ENCODE data around the gene ADIG. TPM values are rescaled to one million over a fixed set of nuclear protein-coding genes. Genes with fewer than 3 reads are reported as not detected.

The ADIG gene
- total and polyA plus RNA-seq, 5 donors from 2014 or later = not detected

DNA sequence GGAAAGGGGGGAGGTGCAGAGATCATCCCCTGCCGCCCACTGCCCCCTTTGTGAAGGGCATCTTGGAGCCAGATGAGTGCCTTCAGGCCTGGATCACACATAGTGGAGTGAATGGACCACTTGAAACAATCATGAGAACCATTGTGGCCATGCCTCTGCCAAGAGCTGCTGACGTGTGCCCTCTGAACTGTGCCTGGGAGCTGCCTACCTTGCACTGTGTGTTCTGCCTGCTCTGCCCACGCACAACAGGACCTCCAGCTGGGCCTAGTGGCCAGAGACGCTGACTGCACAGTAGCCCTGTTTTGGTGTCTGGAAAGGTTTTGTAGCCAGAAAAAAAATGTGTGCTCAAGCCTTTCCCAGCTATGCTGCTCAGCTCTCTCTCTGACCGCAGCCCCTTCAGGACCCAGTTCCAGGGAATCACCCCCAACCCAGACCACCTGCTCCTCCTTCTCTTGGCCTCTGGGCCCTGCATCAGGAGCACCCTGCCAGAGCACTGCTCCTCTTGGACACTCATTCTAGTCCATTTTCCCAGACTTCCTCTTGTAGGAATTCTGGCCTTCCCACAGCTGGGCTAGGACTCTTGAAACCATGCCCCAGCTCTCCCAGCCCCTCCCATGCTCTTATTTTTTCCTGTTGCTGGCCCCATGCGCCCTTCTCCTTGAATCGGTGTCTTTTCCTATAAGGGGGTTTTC, 1.6 kb upstream of the ADIG start:
- peaks cover 25% of the 10 kb centered on the region for H3K36me3 ChIP-seq (ENCODE audit: control insufficient read depth, insufficient read depth, low read length)
- Mint-ChIP-seq H3K27me3 (no peaks in the 10 kb centered on the region), H3K27ac (peak overlapping the region; percentile 31 to 79 (median 58))

DNA sequence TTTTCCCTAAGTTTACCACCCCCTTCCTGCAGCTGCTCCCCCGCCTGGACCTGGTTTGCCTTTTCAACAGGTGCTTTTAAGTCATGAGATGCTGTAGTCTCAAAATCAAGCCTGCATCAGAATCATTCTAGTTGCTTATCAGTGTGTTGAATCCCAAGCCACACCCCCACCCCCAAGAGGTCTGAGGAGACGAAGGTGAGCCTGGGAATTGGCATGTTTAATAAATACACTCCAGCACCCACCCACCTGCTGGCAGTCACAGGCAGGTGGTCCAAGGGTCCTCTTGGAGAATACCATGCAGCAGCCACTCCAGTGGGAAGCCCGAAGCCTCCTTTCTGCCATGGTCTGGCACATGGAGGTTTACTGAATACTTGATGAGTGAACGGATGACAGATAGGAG, 1.1 kb upstream of the ADIG start:
- no peaks in the 10 kb centered on the region for H3K9me3 ChIP-seq (ENCODE audit: control insufficient read depth in 2 of 2, low read length in 2 of 2)
- H3K27me3 Mint-ChIP-seq = no peaks in the 10 kb centered on the region
- no peaks in the 10 kb centered on the region for H3K4me1 ChIP-seq (ENCODE audit: control insufficient read depth, insufficient read depth, low read length, poor library complexity, severe bottlenecking)
- H3K9me3 Mint-ChIP-seq = no peaks in the 10 kb centered on the region
- H3K4me3 ChIP-seq (ENCODE audit: low read depth, low read length) = no peak overlapping the region
- peaks cover 0 to 2% (median 0%) of the 10 kb centered on the region in 4 donors for H3K4me1 Mint-ChIP-seq
- no peak overlapping the region for H3K4me3 Mint-ChIP-seq
- H3K27ac Mint-ChIP-seq = peak overlapping the region in 2 of 3 donors; percentile 29 to 58
- H3K27me3 ChIP-seq (ENCODE audit: control insufficient read depth, insufficient read depth, low read length) = no peaks in the 10 kb centered on the region
- H3K36me3 Mint-ChIP-seq = peaks cover 14% of the 10 kb centered on the region
- H3K27ac ChIP-seq (ENCODE audit: insufficient read depth, low read length, poor library complexity, severe bottlenecking) = no peak overlapping the region
- no peak for DNase-seq
- peaks cover 19% of the 10 kb centered on the region for H3K36me3 ChIP-seq (ENCODE audit: control insufficient read depth, insufficient read depth, low read length)
- ATAC-seq (ENCODE audit: low read depth in 2 of 2) = no peak

More for the DNA sequence above, 1.6 kb upstream of the ADIG start:
- Histone ChIP-seq H3K9me3 (ENCODE audit: control insufficient read depth in 2 of 2, low read length in 2 of 2) (no peaks in the 10 kb centered on the region), H3K27ac (ENCODE audit: insufficient read depth, low read length, poor library complexity, severe bottlenecking) (no peak overlapping the region), H3K4me3 (ENCODE audit: low read depth, low read length) (no peak overlapping the region), H3K4me1 (ENCODE audit: control insufficient read depth, insufficient read depth, low read length, poor library complexity, severe bottlenecking) (no peaks in the 10 kb centered on the region), H3K27me3 (ENCODE audit: control insufficient read depth, insufficient read depth, low read length) (no peaks in the 10 kb centered on the region)
- DNase-seq (no peak), ATAC-seq (ENCODE audit: low read depth in 2 of 2) (peak in 1 of 2 donors; percentile 20)
- Mint-ChIP-seq H3K4me1 (peaks cover 0 to 2% (median 0%) of the 10 kb centered on the region in 4 donors), H3K4me3 (no peak overlapping the region), H3K36me3 (peaks cover 20% of the 10 kb centered on the region), H3K9me3 (no peaks in the 10 kb centered on the region)

DNA sequence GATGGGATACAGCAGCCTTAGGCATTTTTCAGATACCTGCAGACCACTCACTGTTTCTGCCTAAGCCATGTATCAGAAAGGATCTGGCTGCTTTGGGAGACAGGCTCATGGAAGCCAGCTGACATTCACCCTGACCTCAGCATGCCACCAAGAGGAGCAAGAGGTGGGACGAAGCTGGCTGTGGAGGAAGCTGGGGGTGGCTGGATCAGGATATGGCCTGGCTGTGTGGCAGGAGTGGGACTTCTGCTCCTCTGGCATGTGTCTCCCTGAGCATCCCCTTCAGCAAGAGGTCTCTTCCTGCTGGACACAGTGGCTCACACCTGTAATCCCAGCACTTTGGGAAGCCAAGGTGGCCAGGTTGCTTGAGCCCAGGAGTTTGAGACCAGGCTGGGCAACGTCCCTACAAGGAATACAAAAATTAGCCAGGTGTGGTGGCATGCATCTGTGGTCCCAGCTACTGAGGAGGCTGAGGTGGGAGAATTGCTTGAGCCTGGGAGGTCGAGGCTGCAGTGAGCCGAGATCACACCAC, 897 bp downstream of the ADIG start:
- no peak for ATAC-seq (ENCODE audit: low read depth in 2 of 2)
- Histone ChIP-seq H3K9me3 (ENCODE audit: control insufficient read depth in 2 of 2, low read length in 2 of 2) (no peaks in the 10 kb centered on the region), H3K4me1 (ENCODE audit: control insufficient read depth, insufficient read depth, low read length, poor library complexity, severe bottlenecking) (no peaks in the 10 kb centered on the region), H3K27ac (ENCODE audit: insufficient read depth, low read length, poor library complexity, severe bottlenecking) (no peak overlapping the region), H3K4me3 (ENCODE audit: low read depth, low read length) (no peak overlapping the region), H3K27me3 (ENCODE audit: control insufficient read depth, insufficient read depth, low read length) (no peaks in the 10 kb centered on the region), H3K36me3 (ENCODE audit: control insufficient read depth, insufficient read depth, low read length) (peaks cover 5% of the 10 kb centered on the region)
- Mint-ChIP-seq H3K36me3 (peaks cover 3% of the 10 kb centered on the region), H3K27ac (no peak overlapping the region), H3K4me1 (peaks cover 0 to 1% (median 0%) of the 10 kb centered on the region in 4 donors), H3K4me3 (no peak overlapping the region), H3K9me3 (peaks cover 0 to 1% (median 0%) of the 10 kb centered on the region in 7 donors), H3K27me3 (no peaks in the 10 kb centered on the region)
- DNase-seq = no peak

DNA sequence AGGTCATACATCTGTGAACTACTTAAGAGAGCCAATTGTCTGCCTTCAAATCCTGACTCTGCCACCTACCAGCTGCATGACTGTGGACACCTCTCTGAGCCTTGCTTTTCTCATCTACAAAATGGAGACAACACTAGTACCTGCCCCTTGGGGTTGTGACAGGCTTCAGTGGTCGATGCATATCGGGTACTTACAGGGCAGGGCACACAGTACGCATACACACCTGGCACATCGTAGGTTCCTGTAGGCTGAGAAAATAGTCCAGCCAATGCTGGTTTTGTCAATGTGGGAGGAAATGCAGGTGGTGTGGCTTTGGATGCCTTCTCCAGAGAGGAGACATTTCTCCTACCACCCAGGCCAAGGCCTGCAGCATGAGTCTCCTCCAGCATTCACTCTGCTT, 2.3 kb downstream of the ADIG start:
- Mint-ChIP-seq H3K36me3 (no peaks in the 10 kb centered on the region), H3K27ac (no peak overlapping the region), H3K9me3 (peaks cover 0 to 1% (median 0%) of the 10 kb centered on the region in 7 donors), H3K4me3 (no peak overlapping the region), H3K4me1 (peaks cover 0 to 1% (median 0%) of the 10 kb centered on the region in 4 donors), H3K27me3 (no peaks in the 10 kb centered on the region)
- ATAC-seq (ENCODE audit: low read depth in 2 of 2) (no peak), DNase-seq (no peak)
- Histone ChIP-seq H3K36me3 (ENCODE audit: control insufficient read depth, insufficient read depth, low read length) (no peaks in the 10 kb centered on the region), H3K9me3 (ENCODE audit: control insufficient read depth in 2 of 2, low read length in 2 of 2) (no peaks in the 10 kb centered on the region), H3K27ac (ENCODE audit: insufficient read depth, low read length, poor library complexity, severe bottlenecking) (no peak overlapping the region), H3K27me3 (ENCODE audit: control insufficient read depth, insufficient read depth, low read length) (no peaks in the 10 kb centered on the region), H3K4me3 (ENCODE audit: low read depth, low read length) (no peak overlapping the region), H3K4me1 (ENCODE audit: control insufficient read depth, insufficient read depth, low read length, poor library complexity, severe bottlenecking) (no peaks in the 10 kb centered on the region)

DNA sequence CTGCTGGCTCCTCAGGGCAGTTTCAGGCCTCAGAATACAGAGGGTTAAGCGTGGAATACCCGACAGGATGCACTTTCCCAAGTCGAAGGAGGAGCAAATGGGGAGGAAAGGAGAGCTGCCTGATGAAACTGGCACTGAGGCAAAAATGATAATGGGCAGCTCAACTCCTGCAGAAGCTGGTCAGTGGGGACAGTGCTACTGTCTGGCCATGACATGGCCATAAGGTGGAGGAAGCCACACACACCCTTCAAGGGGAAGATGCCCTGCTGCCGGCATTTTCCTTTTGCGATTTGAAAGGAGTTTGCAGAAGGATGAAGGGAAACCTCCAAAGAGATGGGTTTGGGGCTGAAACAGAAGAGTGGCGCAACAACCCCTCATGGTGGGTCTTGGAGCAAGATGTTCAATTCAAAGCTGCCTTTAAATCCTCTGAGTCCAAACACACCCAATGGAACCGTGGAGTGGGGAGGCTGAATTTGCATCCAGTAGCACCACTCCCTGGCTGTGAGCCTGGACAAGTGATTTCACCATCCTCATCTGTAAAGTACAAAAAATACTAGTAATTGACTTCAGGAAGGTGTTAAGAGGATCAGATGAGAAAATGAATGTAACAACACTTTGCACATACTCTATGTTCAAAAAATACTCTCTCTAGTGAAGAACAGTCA, 3.2 kb downstream of the ADIG start:
- Mint-ChIP-seq H3K27ac (no peak overlapping the region), H3K27me3 (no peaks in the 10 kb centered on the region), H3K9me3 (peaks cover 0 to 1% (median 0%) of the 10 kb centered on the region in 7 donors), H3K4me1 (peaks cover 0 to 1% (median 0%) of the 10 kb centered on the region in 4 donors), H3K36me3 (no peaks in the 10 kb centered on the region), H3K4me3 (no peak overlapping the region)
- H3K4me3 ChIP-seq (ENCODE audit: low read depth, low read length) = no peak overlapping the region
- H3K4me1 ChIP-seq (ENCODE audit: control insufficient read depth, insufficient read depth, low read length, poor library complexity, severe bottlenecking) = no peaks in the 10 kb centered on the region
- H3K27ac ChIP-seq (ENCODE audit: insufficient read depth, low read length, poor library complexity, severe bottlenecking) = no peak overlapping the region
- no peaks in the 10 kb centered on the region for H3K9me3 ChIP-seq (ENCODE audit: control insufficient read depth in 2 of 2, low read length in 2 of 2)
- DNase-seq (no peak), ATAC-seq (ENCODE audit: low read depth in 2 of 2) (no peak)
- H3K36me3 ChIP-seq (ENCODE audit: control insufficient read depth, insufficient read depth, low read length) = no peaks in the 10 kb centered on the region
- H3K27me3 ChIP-seq (ENCODE audit: control insufficient read depth, insufficient read depth, low read length) = no peaks in the 10 kb centered on the region

DNA sequence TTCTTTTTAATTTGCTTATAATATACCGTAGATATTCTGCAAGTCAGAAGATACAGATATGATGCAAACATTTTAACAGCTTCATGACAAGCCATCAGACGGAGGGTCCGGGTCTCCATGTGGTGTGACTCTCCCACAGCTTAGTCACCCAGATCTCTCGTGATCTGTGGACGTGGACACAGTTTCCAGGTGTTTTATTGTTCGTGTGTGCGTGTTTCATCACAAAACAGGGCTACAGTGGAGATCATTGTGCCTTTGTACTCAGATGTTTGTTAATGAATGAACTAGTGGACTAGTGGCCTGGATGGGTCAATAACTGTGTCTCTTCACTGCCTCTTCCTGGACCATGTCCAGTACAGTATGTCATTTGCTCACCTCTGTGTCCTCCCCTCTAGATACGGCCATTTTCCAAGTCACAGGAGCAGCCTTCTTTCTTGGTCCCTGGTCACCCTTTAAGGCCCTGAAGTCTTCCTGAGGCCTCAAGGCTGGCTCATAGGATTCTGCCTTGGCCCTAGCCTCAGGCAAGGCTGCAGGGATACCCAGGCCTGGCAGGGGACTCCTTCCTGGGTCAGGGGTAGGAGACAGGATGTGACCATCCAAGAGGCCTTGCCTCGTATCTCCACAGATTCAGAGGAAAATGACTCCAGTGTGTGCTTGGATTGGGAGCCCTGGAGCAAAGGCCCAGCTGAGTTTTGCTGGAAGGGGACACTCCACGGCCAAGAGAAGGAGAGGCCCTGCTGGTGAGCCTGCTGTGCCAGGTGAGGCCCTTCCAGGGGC, 4.6 kb downstream of the ADIG start:
- Mint-ChIP-seq H3K9me3 (peaks cover 0 to 1% (median 0%) of the 10 kb centered on the region in 7 donors), H3K4me3 (no peak overlapping the region), H3K27ac (no peak overlapping the region), H3K4me1 (peaks cover 0 to 1% (median 0%) of the 10 kb centered on the region in 4 donors), H3K36me3 (no peaks in the 10 kb centered on the region), H3K27me3 (no peaks in the 10 kb centered on the region)
- Histone ChIP-seq H3K4me1 (ENCODE audit: control insufficient read depth, insufficient read depth, low read length, poor library complexity, severe bottlenecking) (no peaks in the 10 kb centered on the region), H3K27me3 (ENCODE audit: control insufficient read depth, insufficient read depth, low read length) (no peaks in the 10 kb centered on the region), H3K27ac (ENCODE audit: insufficient read depth, low read length, poor library complexity, severe bottlenecking) (no peak overlapping the region), H3K9me3 (ENCODE audit: control insufficient read depth in 2 of 2, low read length in 2 of 2) (no peaks in the 10 kb centered on the region), H3K4me3 (ENCODE audit: low read depth, low read length) (no peak overlapping the region), H3K36me3 (ENCODE audit: control insufficient read depth, insufficient read depth, low read length) (no peaks in the 10 kb centered on the region)
- no peak for ATAC-seq (ENCODE audit: low read depth in 2 of 2)
- DNase-seq = no peak

DNA sequence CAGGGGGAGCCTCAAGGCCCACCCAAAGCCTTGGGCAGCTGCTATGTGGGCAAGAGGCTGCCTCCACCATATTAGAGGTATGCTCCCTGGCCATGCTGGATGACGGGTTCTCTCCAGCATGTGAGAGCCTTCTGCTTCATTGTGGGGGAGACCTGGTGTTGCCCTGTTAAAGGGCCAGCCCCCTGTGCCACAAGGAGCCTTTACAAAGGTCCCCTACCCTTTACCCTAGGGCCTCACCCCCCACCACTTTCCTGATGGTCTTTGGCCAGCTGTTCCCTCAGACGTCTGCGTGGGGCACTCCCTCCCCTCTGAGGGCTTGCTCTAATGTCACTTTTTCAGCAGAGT, 5.2 kb downstream of the ADIG start:
- no peaks in the 10 kb centered on the region for H3K4me1 ChIP-seq (ENCODE audit: control insufficient read depth, insufficient read depth, low read length, poor library complexity, severe bottlenecking)
- H3K4me3 Mint-ChIP-seq = no peak overlapping the region
- no peak overlapping the region for H3K27ac Mint-ChIP-seq
- no peak overlapping the region for H3K27ac ChIP-seq (ENCODE audit: insufficient read depth, low read length, poor library complexity, severe bottlenecking)
- no peaks in the 10 kb centered on the region for H3K27me3 ChIP-seq (ENCODE audit: control insufficient read depth, insufficient read depth, low read length)
- H3K9me3 Mint-ChIP-seq = peaks cover 0 to 1% (median 0%) of the 10 kb centered on the region in 7 donors
- H3K9me3 ChIP-seq (ENCODE audit: control insufficient read depth in 2 of 2, low read length in 2 of 2) = no peaks in the 10 kb centered on the region
- H3K36me3 ChIP-seq (ENCODE audit: control insufficient read depth, insufficient read depth, low read length) = no peaks in the 10 kb centered on the region
- ATAC-seq (ENCODE audit: low read depth in 2 of 2) (no peak), DNase-seq (no peak)
- H3K4me1 Mint-ChIP-seq = peaks cover 0 to 1% (median 0%) of the 10 kb centered on the region in 4 donors
- H3K27me3 Mint-ChIP-seq = no peaks in the 10 kb centered on the region
- H3K36me3 Mint-ChIP-seq = no peaks in the 10 kb centered on the region
- H3K4me3 ChIP-seq (ENCODE audit: low read depth, low read length) = no peak overlapping the region

Measured in CD4-positive, CD25-positive, alpha-beta regulatory T cell (primary cell).